ENCODE data around the gene NRM. TPM values are rescaled to one million over a fixed set of nuclear protein-coding genes. Genes with fewer than 3 reads are reported as not detected.

Gene NRM
- total RNA-seq, 1 donor from 2014 or later, result 17.8 TPM

DNA sequence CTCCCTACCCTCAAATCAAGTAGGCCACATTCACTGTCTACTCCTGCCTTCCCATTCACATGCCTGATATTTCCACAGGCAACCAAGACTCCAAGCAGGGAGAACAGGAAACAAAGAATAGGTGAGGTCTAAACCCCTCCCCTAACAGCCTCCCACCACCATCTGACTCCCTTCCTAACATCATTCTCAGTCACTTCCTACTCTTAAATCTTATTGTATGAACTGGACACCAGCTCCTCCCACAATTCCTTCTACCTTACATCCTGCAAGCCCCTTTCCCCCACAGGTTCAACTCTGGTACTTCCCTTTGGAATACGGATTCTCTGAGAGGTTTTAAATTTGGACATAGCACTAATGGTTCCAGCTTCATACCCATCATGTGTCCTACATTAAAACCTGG is 44.8 kb downstream of the NRM start:
- Mint-ChIP-seq H3K9me3 (no peaks in the 10 kb centered on the region), H3K4me1 (peaks cover 30% of the 10 kb centered on the region), H3K27ac (peak overlapping the region; percentile 59), H3K36me3 (ENCODE audit: low read depth) (peaks cover 51% of the 10 kb centered on the region), H3K4me3 (peak overlapping the region; percentile 91), H3K27me3 (no peaks in the 10 kb centered on the region)
- CTCF ChIA-PET, result interaction anchor here (0.7 to 2.3 kb wide), 3 partner anchors 33 to 85 kb away, joined by 3 to 5 read pairs (median 4); no protein-coding TSS in a partner anchor
- POLR2A ChIA-PET, result interaction anchor here (0.6 to 1.7 kb wide), 3 partner anchors 28 to 79 kb away, joined by 3 to 10 read pairs (median 8); partner anchors contain the start of genes MRPS18B and PPP1R10
- intact Hi-C loops (cut with micrococcal nuclease), result loop anchor here (2.0 kb wide), 1 partner anchor 19 kb away; the partner anchor contains the start of gene ATAT1
- ATAC-seq (ENCODE audit: low read depth) (no peak), DNase-seq (no peak)
- TF ChIP-seq, protein P1, sequence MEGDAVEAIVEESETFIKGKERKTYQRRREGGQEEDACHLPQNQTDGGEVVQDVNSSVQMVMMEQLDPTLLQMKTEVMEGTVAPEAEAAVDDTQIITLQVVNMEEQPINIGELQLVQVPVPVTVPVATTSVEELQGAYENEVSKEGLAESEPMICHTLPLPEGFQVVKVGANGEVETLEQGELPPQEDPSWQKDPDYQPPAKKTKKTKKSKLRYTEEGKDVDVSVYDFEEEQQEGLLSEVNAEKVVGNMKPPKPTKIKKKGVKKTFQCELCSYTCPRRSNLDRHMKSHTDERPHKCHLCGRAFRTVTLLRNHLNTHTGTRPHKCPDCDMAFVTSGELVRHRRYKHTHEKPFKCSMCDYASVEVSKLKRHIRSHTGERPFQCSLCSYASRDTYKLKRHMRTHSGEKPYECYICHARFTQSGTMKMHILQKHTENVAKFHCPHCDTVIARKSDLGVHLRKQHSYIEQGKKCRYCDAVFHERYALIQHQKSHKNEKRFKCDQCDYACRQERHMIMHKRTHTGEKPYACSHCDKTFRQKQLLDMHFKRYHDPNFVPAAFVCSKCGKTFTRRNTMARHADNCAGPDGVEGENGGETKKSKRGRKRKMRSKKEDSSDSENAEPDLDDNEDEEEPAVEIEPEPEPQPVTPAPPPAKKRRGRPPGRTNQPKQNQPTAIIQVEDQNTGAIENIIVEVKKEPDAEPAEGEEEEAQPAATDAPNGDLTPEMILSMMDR (IDR thresholded peaks at IDR 0.05), result no peak

DNA sequence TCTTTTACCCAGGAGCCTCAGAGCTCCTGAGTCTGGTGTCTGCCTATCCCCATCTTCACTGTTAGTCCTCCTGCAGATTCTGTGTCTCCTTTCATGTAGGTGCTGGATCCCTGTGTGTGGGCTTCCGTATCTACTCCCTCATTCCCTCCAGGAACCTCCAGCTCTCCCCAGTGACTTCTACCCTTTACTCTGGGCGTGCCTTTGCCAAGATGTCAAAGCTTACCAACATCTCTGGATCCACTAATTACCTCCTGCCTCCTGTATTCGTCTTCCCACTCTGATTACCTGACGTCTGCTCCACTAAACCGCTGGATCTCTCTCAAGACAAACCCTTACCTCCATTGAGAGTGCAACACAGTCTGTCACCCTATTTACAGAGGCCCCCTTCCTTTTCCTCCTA is 46.0 kb downstream of the NRM start:
- peaks cover 28% of the 10 kb centered on the region for H3K4me1 Mint-ChIP-seq
- TF ChIP-seq, protein P1 (IDR thresholded peaks at IDR 0.05), result no peak
- H3K27me3 Mint-ChIP-seq, result no peaks in the 10 kb centered on the region
- peaks cover 58% of the 10 kb centered on the region for H3K36me3 Mint-ChIP-seq (ENCODE audit: low read depth)
- ChIA-PET CTCF (interaction anchor here (2.3 kb wide), 1 partner anchor 86 kb away, joined by 5 read pairs; no protein-coding TSS in a partner anchor), POLR2A (interaction anchor here (0.7 to 1.0 kb wide), 3 partner anchors 27 to 318 kb away, joined by 3 to 6 read pairs (median 3); partner anchors contain the start of genes MRPS18B and PPP1R10)
- intact Hi-C loops (cut with micrococcal nuclease), result no loop called here
- H3K9me3 Mint-ChIP-seq, result no peaks in the 10 kb centered on the region
- no peak for DNase-seq
- H3K27ac Mint-ChIP-seq, result no peak overlapping the region
- no peak for ATAC-seq (ENCODE audit: low read depth)
- no peak overlapping the region for H3K4me3 Mint-ChIP-seq

DNA sequence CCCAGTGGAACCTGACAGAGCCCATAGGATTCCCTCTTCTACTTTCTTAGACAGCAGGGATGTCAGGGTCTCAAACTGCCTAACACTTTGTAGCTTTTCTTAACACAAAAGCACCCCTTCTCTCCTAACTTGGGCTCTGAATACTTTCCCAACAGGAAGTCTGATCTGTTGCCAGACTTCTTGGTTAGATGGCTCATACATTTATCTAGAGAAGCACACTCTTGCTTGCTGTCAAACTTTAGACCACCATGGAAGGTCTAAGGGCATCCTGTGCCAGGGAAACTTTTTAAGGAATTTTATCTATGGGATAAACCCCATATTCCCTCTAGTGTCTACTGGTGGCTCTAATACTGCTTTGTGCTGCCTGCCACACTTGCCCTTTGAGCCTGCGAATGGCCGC is 47.1 kb downstream of the NRM start:
- peaks cover 58% of the 10 kb centered on the region for H3K36me3 Mint-ChIP-seq (ENCODE audit: low read depth)
- intact Hi-C loops (cut with micrococcal nuclease), result no loop called here
- ChIA-PET CTCF (no interaction called here), POLR2A (interaction anchor here (0.6 kb wide), 1 partner anchor 22 kb away, joined by 4 read pairs; no protein-coding TSS in a partner anchor)
- DNase-seq (no peak), ATAC-seq (ENCODE audit: low read depth) (no peak)
- H3K27me3 Mint-ChIP-seq, result no peaks in the 10 kb centered on the region
- no peaks in the 10 kb centered on the region for H3K9me3 Mint-ChIP-seq
- H3K4me3 Mint-ChIP-seq, result no peak overlapping the region
- no peak overlapping the region for H3K27ac Mint-ChIP-seq
- peaks cover 26% of the 10 kb centered on the region for H3K4me1 Mint-ChIP-seq
- TF ChIP-seq, protein P1 (IDR thresholded peaks at IDR 0.05), result no peak

DNA sequence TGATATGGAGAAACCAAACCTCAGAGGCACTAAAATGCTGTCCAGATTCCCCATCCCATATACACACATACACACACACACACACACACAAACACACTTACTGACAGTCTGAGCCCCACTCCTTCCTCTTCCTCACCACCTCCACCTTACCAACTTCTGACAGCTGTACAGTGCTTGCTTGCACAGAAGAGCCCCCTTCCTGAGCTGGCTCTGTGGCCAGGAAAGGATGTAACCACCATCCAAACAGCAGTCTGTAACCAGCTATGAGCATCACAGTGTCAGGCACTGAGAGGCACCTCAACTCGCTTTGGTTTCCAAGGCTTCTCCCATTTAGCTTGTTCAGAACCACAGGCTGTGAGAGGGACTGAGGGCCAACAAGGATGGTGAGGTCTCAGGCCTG is 49.7 kb downstream of the NRM start:
- no peak overlapping the region for H3K4me3 Mint-ChIP-seq
- CTCF ChIA-PET, result interaction anchor here (0.9 to 1.0 kb wide), 2 partner anchors 90 to 96 kb away, joined by 3 read pairs; no protein-coding TSS in a partner anchor
- H3K27me3 Mint-ChIP-seq, result no peaks in the 10 kb centered on the region
- intact Hi-C loops (cut with micrococcal nuclease), result no loop called here
- H3K4me1 Mint-ChIP-seq, result peaks cover 11% of the 10 kb centered on the region
- H3K9me3 Mint-ChIP-seq, result no peaks in the 10 kb centered on the region
- no peak overlapping the region for H3K27ac Mint-ChIP-seq
- ATAC-seq (ENCODE audit: low read depth), result no peak
- H3K36me3 Mint-ChIP-seq (ENCODE audit: low read depth), result peaks cover 53% of the 10 kb centered on the region
- TF ChIP-seq, protein P1 (IDR thresholded peaks at IDR 0.05), result no peak
- no peak for DNase-seq
- POLR2A ChIA-PET, result interaction anchor here (0.6 to 1.9 kb wide), 4 partner anchors 23 to 101 kb away, joined by 3 to 4 read pairs (median 4); partner anchors contain the start of genes FLOT1, MRPS18B and PPP1R10

DNA sequence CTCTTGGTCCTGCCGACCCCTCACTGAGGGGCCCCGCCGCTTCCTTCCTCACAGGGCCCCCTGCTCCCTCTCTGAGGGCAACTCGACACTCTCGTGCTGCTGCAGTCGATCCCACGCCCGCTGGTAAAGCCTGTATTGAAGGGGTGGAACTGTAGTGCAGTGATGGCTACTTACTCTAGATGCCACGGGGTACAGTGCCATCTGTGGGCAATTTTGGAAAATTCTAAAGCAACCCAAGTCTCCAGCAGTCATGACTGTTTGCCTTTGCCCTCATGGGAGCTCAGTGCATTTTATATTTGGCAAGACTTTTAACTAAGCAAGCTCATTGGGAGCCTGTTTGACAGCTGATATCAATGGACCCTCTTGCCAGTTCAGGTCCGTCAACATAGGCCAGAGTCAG is 50.3 kb downstream of the NRM start:
- Mint-ChIP-seq H3K27ac (no peak overlapping the region), H3K4me1 (peaks cover 5% of the 10 kb centered on the region), H3K36me3 (ENCODE audit: low read depth) (peaks cover 53% of the 10 kb centered on the region), H3K27me3 (no peaks in the 10 kb centered on the region), H3K4me3 (no peak overlapping the region), H3K9me3 (no peaks in the 10 kb centered on the region)
- TF ChIP-seq, protein P1 (IDR thresholded peaks at IDR 0.05), result no peak
- ChIA-PET POLR2A (interaction anchor here (0.6 to 0.7 kb wide), 2 partner anchors 18 to 29 kb away, joined by 3 read pairs; no protein-coding TSS in a partner anchor), CTCF (interaction anchor here (0.9 kb wide), 1 partner anchor 90 kb away, joined by 3 read pairs; no protein-coding TSS in a partner anchor)
- ATAC-seq (ENCODE audit: low read depth), result no peak
- no peak for DNase-seq
- intact Hi-C loops (cut with micrococcal nuclease), result no loop called here

Other genes with a start within 250 kb of the NRM start
- gene HLA-E, start 201.5 kb downstream of the NRM start, total RNA-seq, result 737 and 740 TPM in 2 replicates
- gene GNL1, start 134.5 kb downstream of the NRM start, total RNA-seq, result 67.2 and 67.4 TPM in 2 replicates
- 24.1 and 29.5 TPM in 2 replicates for gene PRR3, start 133.7 kb downstream of the NRM start, total RNA-seq
- 93.7 and 94.5 TPM in 2 replicates for gene ABCF1, start 119.5 kb downstream of the NRM start, total RNA-seq
- 85.6 and 112 TPM in 2 replicates for gene PPP1R10, start 73.7 kb downstream of the NRM start, total RNA-seq
- 57.7 and 61.2 TPM in 2 replicates for gene MRPS18B, start 73.1 kb downstream of the NRM start, total RNA-seq
- gene ATAT1, start 64.1 kb downstream of the NRM start, total RNA-seq, result 6.9 and 10.3 TPM in 2 replicates
- 21.6 and 35.6 TPM in 2 replicates for gene C6orf136, start 43.9 kb downstream of the NRM start, total RNA-seq
- gene DHX16, start 18.0 kb downstream of the NRM start, total RNA-seq, result 42.3 and 50.4 TPM in 2 replicates
- gene PPP1R18, start 4.3 kb downstream of the NRM start, total RNA-seq, result 96.8 and 104 TPM in 2 replicates
- gene MDC1, start 26.3 kb upstream of the NRM start, total RNA-seq, result 62.4 and 65.6 TPM in 2 replicates
- 700 and 725 TPM in 2 replicates for gene TUBB, start 29.4 kb upstream of the NRM start, total RNA-seq
- 49.1 and 52.0 TPM in 2 replicates for gene FLOT1, start 51.7 kb upstream of the NRM start, total RNA-seq
- 3.0 and 3.3 TPM in 2 replicates for gene IER3, start 53.6 kb upstream of the NRM start, total RNA-seq
- 16.8 and 18.7 TPM in 2 replicates for gene DDR1, start 193.5 kb upstream of the NRM start, total RNA-seq
- 37.8 and 42.3 TPM in 2 replicates for gene GTF2H4, start 217.2 kb upstream of the NRM start, total RNA-seq
- 39.4 and 47.8 TPM in 2 replicates for gene VARS2, start 223.3 kb upstream of the NRM start, total RNA-seq
- not detected in 2 replicates for gene SFTA2, start 241.2 kb upstream of the NRM start, total RNA-seq
- gene MUCL3, start 250.0 kb upstream of the NRM start, total RNA-seq, result not detected in 2 replicates

Data from activated B cell treated with CpG ODN at 0.5 μM for 24 hours (primary cell).